ENCODE data around the gene WDR86.

WDR86 gene

DNA sequence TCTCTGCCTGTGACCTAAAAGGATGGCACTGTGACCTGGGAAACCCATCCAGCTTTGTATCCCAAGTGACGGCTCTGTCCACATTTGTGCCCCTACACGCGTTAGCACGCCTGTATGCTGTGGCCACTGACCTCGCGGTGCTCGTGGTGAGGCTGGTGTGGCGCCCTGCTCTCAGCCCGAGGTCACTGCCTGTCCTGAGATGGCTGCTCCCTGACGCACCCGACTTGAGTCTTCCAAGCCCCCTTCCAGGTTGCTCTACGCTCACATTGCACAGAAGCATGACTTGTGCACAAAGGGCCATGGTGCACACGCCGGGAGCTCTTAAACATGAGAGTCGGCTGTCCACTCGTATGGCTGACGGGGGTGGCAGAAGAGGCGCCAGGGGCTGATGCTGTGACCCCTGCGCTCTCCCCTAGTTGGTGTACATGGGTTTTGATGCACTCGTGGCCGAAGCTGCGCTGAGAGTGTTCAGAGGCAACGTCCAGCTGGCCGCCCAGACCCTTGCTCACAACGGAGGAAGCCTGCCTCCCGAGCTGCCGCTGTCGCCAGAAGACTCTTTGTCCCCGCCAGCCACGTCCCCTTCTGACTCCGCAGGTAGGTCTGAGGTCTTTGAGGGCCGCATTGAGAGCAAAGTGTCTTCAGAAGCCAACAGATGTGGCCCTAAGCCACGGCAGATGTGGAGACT lies 33.5 kb downstream of the WDR86 start:
- Histone ChIP-seq H3K4me3 (ENCODE audit: low read depth, low read length) (no peak overlapping the region), H3K4me1 (peaks cover 3% of the 10 kb centered on the region), H3K27ac (no peak overlapping the region), H3K36me3 (ENCODE audit: control insufficient read depth, insufficient read depth, low read length) (no peaks in the 10 kb centered on the region), H3K79me2 (no peaks in the 10 kb centered on the region), H3K9ac (no peak overlapping the region), H2AFZ (no peak overlapping the region), H3K27me3 (ENCODE audit: control insufficient read depth, insufficient read depth, low read length) (no peaks in the 10 kb centered on the region), H3K4me2 (ENCODE audit: low read length) (no peak overlapping the region), H3K9me3 (ENCODE audit: control insufficient read depth, low read length) (no peaks in the 10 kb centered on the region)
- TF ChIP-seq CTCF (IDR thresholded peaks at IDR 0.05): no peak

GRCh38 chr7:151375530-151376217 lies 34.2 kb downstream of the WDR86 start:
- Histone ChIP-seq H3K9me3 (ENCODE audit: control insufficient read depth, low read length) (no peaks in the 10 kb centered on the region), H3K36me3 (ENCODE audit: control insufficient read depth, insufficient read depth, low read length) (no peaks in the 10 kb centered on the region), H3K4me3 (ENCODE audit: low read depth, low read length) (no peak overlapping the region), H3K4me1 (peaks cover 4% of the 10 kb centered on the region), H3K9ac (no peak overlapping the region), H3K27me3 (ENCODE audit: control insufficient read depth, insufficient read depth, low read length) (no peaks in the 10 kb centered on the region), H3K4me2 (ENCODE audit: low read length) (no peak overlapping the region), H2AFZ (no peak overlapping the region), H3K79me2 (no peaks in the 10 kb centered on the region), H3K27ac (no peak overlapping the region)
- no peak for TF ChIP-seq CTCF (IDR thresholded peaks at IDR 0.05)

DNA sequence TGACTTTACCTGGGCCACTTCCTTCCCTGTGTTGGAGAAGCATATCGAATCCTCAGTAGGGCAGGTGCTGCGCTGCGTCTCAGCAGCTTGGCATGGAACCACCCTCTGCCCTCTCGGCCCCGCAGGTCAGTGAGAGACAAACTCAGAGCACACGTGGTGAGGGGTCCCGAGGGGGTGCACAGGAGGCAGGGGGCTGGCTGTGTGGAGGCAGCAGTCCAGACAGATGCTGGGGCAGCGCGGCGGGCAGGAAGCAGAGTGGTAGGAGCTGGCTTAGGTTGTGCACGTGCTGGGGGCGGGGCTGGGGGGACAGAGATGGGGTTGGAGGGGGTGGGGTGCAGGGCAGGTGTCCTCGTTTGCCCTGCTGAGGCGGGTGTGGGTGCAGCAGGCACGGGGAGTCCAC lies 35.1 kb downstream of the WDR86 start:
- Histone ChIP-seq H3K79me2 (no peaks in the 10 kb centered on the region), H3K4me2 (ENCODE audit: low read length) (no peak overlapping the region), H3K27me3 (ENCODE audit: control insufficient read depth, insufficient read depth, low read length) (no peaks in the 10 kb centered on the region), H3K9me3 (ENCODE audit: control insufficient read depth, low read length) (no peaks in the 10 kb centered on the region), H3K4me1 (peaks cover 4% of the 10 kb centered on the region), H3K27ac (no peak overlapping the region), H2AFZ (no peak overlapping the region), H3K9ac (no peak overlapping the region), H3K4me3 (ENCODE audit: low read depth, low read length) (no peak overlapping the region), H3K36me3 (ENCODE audit: control insufficient read depth, insufficient read depth, low read length) (no peaks in the 10 kb centered on the region)
- TF ChIP-seq CTCF (IDR thresholded peaks at IDR 0.05): no peak

DNA sequence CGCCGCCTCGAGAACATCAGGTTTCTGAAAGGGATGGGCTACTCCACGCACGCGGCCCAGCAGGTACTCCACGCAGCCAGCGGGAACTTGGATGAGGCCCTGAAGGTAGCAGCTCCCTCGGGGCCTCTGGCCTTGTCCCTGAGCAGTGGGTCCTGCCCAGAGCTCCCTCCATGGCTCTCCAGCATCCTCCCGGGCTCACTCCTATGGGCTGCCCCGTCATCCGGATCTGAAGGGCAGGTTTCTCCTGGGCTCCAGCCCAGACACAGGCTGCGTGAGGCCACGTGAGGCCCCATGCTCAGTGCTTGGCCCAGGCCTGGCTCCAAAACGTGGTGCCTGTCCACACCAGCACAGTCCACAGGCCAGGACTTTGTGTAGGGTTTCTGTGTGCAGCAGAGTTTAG lies 35.7 kb downstream of the WDR86 start:
- Histone ChIP-seq H3K4me1 (peaks cover 4% of the 10 kb centered on the region), H3K9me3 (ENCODE audit: control insufficient read depth, low read length) (no peaks in the 10 kb centered on the region), H3K9ac (no peak overlapping the region), H3K36me3 (ENCODE audit: control insufficient read depth, insufficient read depth, low read length) (no peaks in the 10 kb centered on the region), H2AFZ (no peak overlapping the region), H3K4me2 (ENCODE audit: low read length) (no peak overlapping the region), H3K4me3 (ENCODE audit: low read depth, low read length) (no peak overlapping the region), H3K27ac (no peak overlapping the region), H3K79me2 (no peaks in the 10 kb centered on the region), H3K27me3 (ENCODE audit: control insufficient read depth, insufficient read depth, low read length) (no peaks in the 10 kb centered on the region)
- TF ChIP-seq CTCF (IDR thresholded peaks at IDR 0.05): no peak

DNA sequence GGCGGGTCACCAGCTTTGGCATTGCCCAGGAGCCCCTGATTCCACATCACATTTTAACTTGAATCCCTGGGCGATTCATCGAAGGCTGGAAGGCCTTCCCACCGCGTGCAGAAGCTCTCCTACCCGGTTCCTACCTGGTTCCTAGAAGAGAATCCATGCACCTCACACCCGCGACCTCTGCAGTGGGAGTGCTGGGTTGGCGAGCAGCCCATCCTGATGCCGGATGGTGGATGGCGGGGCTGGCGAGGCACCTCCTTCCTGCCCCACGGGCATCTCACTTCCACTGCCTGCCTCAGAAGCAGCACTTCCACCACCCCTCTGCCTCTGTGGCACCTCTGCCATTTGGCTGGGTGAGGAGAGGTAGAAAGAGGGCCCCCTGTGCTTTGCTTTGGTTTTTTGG lies 36.2 kb downstream of the WDR86 start:
- Histone ChIP-seq H3K4me2 (ENCODE audit: low read length) (no peak overlapping the region), H3K9ac (no peak overlapping the region), H3K9me3 (ENCODE audit: control insufficient read depth, low read length) (no peaks in the 10 kb centered on the region), H2AFZ (no peak overlapping the region), H3K79me2 (peaks cover 4% of the 10 kb centered on the region), H3K27me3 (ENCODE audit: control insufficient read depth, insufficient read depth, low read length) (no peaks in the 10 kb centered on the region), H3K36me3 (ENCODE audit: control insufficient read depth, insufficient read depth, low read length) (no peaks in the 10 kb centered on the region), H3K4me1 (peaks cover 5% of the 10 kb centered on the region), H3K4me3 (ENCODE audit: low read depth, low read length) (no peak overlapping the region), H3K27ac (no peak overlapping the region)
- TF ChIP-seq CTCF (IDR thresholded peaks at IDR 0.05): no peak

Measured in parathyroid adenoma (tissue), 2 donors.